ENCODE data around the gene WWP2. TPM values are rescaled to one million over a fixed set of nuclear protein-coding genes. Genes with fewer than 3 reads are reported as not detected.
"Not testable (repeated sequence)": the region's sequence is repeated elsewhere in the genome, so short reads cannot be mapped to it uniquely, and the experiment has no call there.

The WWP2 gene
- total RNA-seq, 2 donors from 2014 or later: 144 to 146 TPM

DNA sequence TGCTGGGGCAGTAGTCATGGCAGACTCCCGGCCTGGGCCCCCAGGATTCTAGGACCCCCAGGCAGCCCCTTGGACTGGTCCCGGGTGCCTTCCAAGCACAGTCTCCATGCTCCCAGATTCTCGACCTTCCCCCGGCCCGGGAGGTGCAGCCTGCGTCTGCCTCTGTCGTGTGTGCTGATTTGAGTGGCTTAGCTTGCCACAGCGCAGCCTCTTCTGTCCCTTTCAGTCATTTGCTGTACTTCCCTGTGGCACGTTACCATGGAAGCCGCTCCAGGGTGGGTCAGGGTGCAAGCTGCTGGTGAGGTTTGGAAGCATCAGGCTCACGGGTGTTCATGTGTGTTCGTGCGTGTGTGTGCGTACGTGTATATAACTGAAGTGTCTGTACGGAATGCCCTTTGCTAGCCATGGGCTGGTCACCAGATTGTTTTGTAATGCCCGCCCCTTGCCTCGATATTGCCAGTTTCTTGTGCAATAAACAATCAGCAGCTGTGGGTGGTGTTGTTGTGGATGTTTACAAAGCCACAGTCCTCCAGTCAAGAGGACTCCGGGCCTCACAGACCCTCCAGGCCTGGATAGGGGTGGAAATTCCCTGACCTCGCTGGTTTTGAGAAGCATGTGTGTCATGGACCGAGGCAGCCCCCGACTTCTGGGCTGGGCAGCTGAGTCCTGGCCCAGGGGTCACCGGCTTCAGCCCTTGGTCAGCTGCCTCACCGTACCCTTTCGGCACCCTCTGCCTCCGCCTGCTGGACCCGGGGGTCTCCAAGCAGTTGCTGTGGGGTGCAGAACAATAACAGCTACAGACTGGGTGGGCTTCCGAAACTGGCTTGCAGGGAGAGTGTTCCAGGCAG, 179.3 kb downstream of the WWP2 start:
- ATAC-seq (ENCODE audit: insufficient number of reproducible peaks, low FRiP score, low read depth): peak; percentile 25
- Histone ChIP-seq H3K9me3 (no peaks in the 10 kb centered on the region), H3K4me1 (ENCODE audit: control insufficient read depth in 1 of 2, low read depth in 2 of 2) (peaks cover 6 to 66% of the 10 kb centered on the region in 2 donors), H3K36me3 (peaks cover 39% of the 10 kb centered on the region), H3K4me3 (no peak overlapping the region), H3K27ac (peak overlapping the region; percentile 61 to 96), H3K27me3 (replicated peaks; ENCODE audit: insufficient read depth) (no peaks in the 10 kb centered on the region)
- no peak for DNase-seq (ENCODE audit: low spot score)
- TF ChIP-seq, protein P1, sequence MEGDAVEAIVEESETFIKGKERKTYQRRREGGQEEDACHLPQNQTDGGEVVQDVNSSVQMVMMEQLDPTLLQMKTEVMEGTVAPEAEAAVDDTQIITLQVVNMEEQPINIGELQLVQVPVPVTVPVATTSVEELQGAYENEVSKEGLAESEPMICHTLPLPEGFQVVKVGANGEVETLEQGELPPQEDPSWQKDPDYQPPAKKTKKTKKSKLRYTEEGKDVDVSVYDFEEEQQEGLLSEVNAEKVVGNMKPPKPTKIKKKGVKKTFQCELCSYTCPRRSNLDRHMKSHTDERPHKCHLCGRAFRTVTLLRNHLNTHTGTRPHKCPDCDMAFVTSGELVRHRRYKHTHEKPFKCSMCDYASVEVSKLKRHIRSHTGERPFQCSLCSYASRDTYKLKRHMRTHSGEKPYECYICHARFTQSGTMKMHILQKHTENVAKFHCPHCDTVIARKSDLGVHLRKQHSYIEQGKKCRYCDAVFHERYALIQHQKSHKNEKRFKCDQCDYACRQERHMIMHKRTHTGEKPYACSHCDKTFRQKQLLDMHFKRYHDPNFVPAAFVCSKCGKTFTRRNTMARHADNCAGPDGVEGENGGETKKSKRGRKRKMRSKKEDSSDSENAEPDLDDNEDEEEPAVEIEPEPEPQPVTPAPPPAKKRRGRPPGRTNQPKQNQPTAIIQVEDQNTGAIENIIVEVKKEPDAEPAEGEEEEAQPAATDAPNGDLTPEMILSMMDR (IDR thresholded peaks at IDR 0.05): no peak

DNA sequence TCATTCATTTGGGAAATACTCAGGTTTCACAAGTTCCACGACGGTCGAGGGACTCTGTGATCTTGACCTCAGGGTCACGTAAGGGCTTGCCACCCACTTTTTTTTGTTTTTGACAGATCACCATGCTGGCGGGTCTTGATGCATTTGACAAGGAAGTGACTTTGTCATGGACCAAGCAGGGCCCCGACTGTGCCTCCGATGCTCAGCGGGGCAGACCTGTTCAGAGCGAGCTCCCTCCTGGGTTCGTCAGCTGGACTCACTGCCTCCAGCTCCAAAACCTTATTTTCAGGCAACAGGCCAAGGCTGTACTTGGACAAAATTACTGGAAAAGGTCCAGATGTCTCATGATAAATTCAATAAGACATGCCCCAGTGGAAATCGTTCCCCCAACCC, 180.0 kb downstream of the WWP2 start:
- peaks cover 33% of the 10 kb centered on the region for H3K36me3 ChIP-seq
- no peaks in the 10 kb centered on the region for H3K9me3 ChIP-seq
- peaks cover 2 to 60% of the 10 kb centered on the region in 2 donors for H3K4me1 ChIP-seq (ENCODE audit: control insufficient read depth in 1 of 2, low read depth in 2 of 2)
- ATAC-seq (ENCODE audit: insufficient number of reproducible peaks, low FRiP score, low read depth) (no peak), DNase-seq (ENCODE audit: low spot score) (no peak)
- H3K27ac ChIP-seq: peak overlapping the region; percentile 61 to 96
- TF ChIP-seq, protein P1 (IDR thresholded peaks at IDR 0.05): no peak
- H3K27me3 ChIP-seq (replicated peaks; ENCODE audit: insufficient read depth): no peaks in the 10 kb centered on the region
- no peak overlapping the region for H3K4me3 ChIP-seq

DNA sequence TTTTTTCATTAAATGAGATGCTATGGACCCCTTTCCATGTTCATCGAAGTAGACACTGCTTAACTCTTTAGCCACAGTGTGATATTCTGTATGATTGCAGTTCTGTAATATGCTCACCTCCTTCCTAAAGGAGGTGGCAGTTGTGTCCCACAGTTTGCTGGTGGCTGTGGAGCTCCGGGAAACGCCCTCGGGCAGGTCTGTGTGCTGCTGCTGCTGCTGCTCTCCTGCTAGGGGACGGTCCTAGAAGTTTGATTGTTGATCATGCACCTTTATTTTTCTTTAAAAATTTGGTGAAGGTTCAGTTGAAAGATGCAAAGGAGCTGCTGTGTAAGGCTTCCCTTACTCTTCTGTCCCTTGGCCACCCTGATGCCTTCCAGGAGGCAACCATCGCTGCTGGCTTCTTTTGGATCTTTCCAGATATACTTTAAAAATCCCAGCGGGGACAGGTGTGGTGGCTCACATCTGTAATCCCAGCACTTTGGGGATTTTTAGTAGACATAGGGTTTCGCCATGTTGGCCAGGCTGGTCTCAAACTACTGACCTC, 180.6 kb downstream of the WWP2 start:
- H3K4me1 ChIP-seq (ENCODE audit: control insufficient read depth in 1 of 2, low read depth in 2 of 2): peaks cover 0 to 54% of the 10 kb centered on the region in 2 donors
- H3K9me3 ChIP-seq: no peaks in the 10 kb centered on the region
- no peak for ATAC-seq (ENCODE audit: insufficient number of reproducible peaks, low FRiP score, low read depth)
- no peaks in the 10 kb centered on the region for H3K27me3 ChIP-seq (replicated peaks; ENCODE audit: insufficient read depth)
- no peak overlapping the region for H3K4me3 ChIP-seq
- peaks cover 27% of the 10 kb centered on the region for H3K36me3 ChIP-seq
- TF ChIP-seq, protein P1 (IDR thresholded peaks at IDR 0.05): no peak
- no peak for DNase-seq (ENCODE audit: low spot score)
- peak overlapping the region; percentile 61 to 96 for H3K27ac ChIP-seq

DNA sequence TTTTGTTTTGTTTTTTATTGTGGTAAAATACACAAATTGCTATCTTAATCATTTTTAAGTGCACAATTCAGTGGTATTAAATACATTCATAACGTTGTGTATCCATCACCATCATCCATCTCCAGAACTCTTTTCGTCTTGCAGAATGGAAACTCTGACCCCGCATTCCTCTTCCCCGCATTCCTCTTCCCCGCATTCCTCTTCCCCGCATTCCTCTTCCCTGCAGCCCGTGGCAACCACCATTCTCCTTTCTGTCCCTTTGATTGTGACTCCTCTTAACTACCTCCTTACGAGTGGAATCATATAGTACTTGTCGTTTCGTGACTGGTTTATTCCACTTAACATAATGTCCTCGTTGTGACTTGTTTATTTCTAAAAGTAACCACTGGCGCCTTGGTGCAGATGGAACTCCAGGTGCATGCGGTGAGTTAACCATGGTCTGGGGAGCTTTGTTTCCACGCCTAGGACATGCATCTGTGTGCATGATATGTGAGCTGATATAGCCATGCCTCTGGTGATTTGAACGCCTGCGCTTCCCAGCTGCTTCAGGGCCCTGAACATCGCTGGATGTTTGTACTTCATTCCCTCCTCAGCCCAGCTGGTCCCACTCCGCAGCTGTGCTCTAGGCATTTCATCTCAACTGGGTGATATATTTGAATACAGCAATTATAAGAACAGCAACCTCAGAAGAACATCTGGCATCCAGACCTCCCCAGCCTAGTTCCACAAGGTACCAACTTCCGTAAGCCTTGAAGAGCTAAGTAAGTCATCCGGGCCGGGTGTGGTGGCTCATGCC, 181.3 kb downstream of the WWP2 start:
- not testable (repeated sequence) for H3K9me3 ChIP-seq; H3K27me3 ChIP-seq (replicated peaks; ENCODE audit: insufficient read depth); H3K27ac ChIP-seq; H3K4me3 ChIP-seq; DNase-seq (ENCODE audit: low spot score); ATAC-seq (ENCODE audit: insufficient number of reproducible peaks, low FRiP score, low read depth)
- H3K36me3 ChIP-seq: peaks cover 20% of the 10 kb centered on the region
- H3K4me1 ChIP-seq (ENCODE audit: control insufficient read depth in 1 of 2, low read depth in 2 of 2): peaks cover 0 to 46% of the 10 kb centered on the region in 2 donors

DNA sequence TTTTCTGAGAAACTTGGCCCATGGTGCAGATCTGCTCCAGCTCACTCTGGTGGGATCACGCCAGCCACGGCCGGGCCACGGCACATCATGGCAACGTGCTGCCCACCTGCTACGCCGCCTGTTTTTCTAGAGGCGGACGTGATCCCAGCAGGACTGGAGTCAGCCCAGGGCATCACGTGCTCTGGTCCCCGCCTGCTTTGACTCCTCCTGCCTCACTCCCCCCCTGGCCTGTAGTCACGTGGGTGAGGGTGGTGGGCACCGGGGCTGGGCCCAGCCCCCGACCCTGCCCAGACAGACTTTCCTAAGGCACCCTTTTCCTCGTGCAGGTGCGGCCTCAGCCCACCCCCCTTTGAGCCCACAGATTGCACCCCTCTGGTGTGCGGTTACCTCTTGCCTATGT, 188.3 kb downstream of the WWP2 start:
- H3K27me3 ChIP-seq (replicated peaks; ENCODE audit: insufficient read depth); H3K4me3 ChIP-seq; H3K27ac ChIP-seq; H3K9me3 ChIP-seq; H3K4me1 ChIP-seq (ENCODE audit: control insufficient read depth in 1 of 2, low read depth in 2 of 2); H3K36me3 ChIP-seq; DNase-seq (ENCODE audit: low spot score); ATAC-seq (ENCODE audit: insufficient number of reproducible peaks, low FRiP score, low read depth): not testable (repeated sequence)

DNA sequence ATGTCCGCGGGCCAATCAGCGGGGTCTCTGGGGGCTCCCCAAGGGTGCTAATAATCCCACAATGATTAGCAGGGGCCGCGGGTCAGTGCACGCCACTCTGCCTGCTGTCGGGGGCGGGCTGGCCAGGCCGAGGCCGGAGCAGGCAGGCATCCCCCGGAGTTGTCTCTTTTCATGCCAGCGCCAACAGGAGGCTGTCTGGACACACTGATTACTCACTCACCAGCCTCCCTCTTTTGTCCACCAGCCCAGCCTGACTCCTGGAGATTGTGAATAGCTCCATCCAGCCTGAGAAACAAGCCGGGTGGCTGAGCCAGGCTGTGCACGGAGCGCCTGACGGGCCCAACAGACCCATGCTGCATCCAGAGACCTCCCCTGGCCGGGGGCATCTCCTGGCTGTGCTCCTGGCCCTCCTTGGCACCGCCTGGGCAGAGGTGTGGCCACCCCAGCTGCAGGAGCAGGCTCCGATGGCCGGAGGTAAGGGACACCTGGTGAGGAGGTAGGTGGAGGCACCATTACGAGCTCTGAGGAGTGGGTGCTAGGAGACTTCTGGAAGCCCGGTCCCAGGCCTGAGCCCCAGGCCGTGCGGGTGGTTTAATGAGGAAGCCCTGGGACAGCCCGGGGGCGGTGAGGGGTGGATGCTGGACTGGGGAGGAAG, 189.0 kb downstream of the WWP2 start, which contains the start of gene CLEC18A:
Gene CLEC18A, plus strand, starts transcription at position 318 of the 655 bp plus-strand sequence. Its CDS starts 33 bp downstream, at position 351.
- not testable (repeated sequence) for DNase-seq (ENCODE audit: low spot score); H3K4me1 ChIP-seq (ENCODE audit: control insufficient read depth in 1 of 2, low read depth in 2 of 2); H3K9me3 ChIP-seq; H3K4me3 ChIP-seq; H3K36me3 ChIP-seq; H3K27ac ChIP-seq; H3K27me3 ChIP-seq (replicated peaks; ENCODE audit: insufficient read depth)
- ATAC-seq (ENCODE audit: insufficient number of reproducible peaks, low FRiP score, low read depth): peak; percentile 27

DNA sequence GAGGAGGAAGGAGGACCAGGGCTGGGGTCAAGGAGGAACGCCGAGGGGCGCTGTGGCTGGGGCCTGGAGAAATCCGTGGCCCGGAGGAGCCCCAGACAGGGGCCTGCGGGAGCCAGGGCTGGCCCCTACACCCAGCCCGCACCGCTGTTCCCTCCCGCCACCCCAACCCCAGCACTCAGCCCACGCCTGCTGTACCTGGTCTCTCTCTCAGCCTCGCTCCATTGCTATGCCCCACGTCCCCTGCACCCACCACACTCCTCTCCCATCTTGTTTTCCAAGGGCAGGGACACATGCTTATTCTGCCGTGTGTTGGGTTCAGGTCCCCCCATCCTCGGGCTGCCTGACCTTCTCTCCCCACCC, 189.5 kb downstream of the WWP2 start:
- not testable (repeated sequence) for H3K27me3 ChIP-seq (replicated peaks; ENCODE audit: insufficient read depth); H3K4me1 ChIP-seq (ENCODE audit: control insufficient read depth in 1 of 2, low read depth in 2 of 2); H3K36me3 ChIP-seq; DNase-seq (ENCODE audit: low spot score); H3K9me3 ChIP-seq; H3K4me3 ChIP-seq; ATAC-seq (ENCODE audit: insufficient number of reproducible peaks, low FRiP score, low read depth); H3K27ac ChIP-seq

DNA sequence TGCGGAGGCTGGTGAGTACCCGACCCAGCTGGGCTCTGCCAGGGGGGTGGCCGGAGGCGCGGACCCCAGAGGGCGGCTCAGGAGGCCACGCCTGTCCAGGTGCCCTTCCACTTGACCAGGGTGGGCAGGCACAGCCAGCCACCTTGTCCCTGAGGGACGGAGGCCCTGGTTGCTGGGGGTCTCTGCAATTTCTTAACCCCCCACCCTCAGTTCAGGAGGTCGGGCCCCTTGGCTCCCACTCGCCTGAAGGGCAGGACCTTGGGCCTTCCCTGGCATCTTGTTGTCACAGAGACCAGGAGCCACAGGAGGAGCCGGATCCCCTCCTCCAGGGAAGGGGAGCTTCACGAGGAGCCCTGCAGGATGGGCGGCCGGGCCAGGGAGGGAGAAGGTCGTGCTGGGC, 190.0 kb downstream of the WWP2 start:
- not testable (repeated sequence) for ATAC-seq (ENCODE audit: insufficient number of reproducible peaks, low FRiP score, low read depth); H3K27me3 ChIP-seq (replicated peaks; ENCODE audit: insufficient read depth); H3K9me3 ChIP-seq; H3K36me3 ChIP-seq; H3K27ac ChIP-seq; H3K4me1 ChIP-seq (ENCODE audit: control insufficient read depth in 1 of 2, low read depth in 2 of 2); H3K4me3 ChIP-seq; DNase-seq (ENCODE audit: low spot score)

All from thoracic aorta (tissue), 2 donors.